Measurements from ENCODE around the gene HHATL. TPM values are rescaled to one million over a fixed set of nuclear protein-coding genes. Genes with fewer than 3 reads are reported as not detected.

The HHATL gene
- total RNA-seq, 1 donor from 2014 or later = not detected

DNA sequence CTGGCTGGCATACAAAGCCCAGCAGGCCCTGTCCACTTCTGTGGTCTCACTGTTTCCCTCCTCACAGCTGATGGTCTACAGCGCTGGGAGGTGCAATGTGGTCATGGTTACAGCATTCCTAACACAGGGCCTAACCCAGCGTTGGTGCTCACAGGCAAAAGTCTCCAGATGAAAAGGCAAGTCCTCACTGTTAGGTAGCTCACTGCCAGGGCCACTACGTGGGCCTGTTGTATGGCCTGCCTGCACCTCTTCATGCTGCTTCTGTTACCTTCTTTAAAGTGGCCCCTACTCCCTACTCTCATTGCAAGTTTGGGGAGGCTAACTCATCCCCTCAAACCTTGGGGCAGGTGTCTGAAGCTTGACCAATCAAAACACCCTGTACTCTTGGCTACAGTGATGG is 39.2 kb upstream of the HHATL start:
- Mint-ChIP-seq H3K27ac (ENCODE audit: unreplicated experiment) (no peak overlapping the region), H3K36me3 (ENCODE audit: low read depth, unreplicated experiment) (no peaks in the 10 kb centered on the region), H3K27me3 (ENCODE audit: low read depth, unreplicated experiment) (peaks cover 9% of the 10 kb centered on the region), H3K4me1 (ENCODE audit: low read depth, unreplicated experiment) (no peaks in the 10 kb centered on the region), H3K4me3 (ENCODE audit: unreplicated experiment) (no peak overlapping the region), H3K9me3 (ENCODE audit: unreplicated experiment) (peaks cover 8% of the 10 kb centered on the region)
- no peaks in the 10 kb centered on the region for H3K27me3 ChIP-seq (ENCODE audit: insufficient read depth, low read length)
- H3K4me3 ChIP-seq (ENCODE audit: insufficient read depth, low read depth, low read length) = no peak overlapping the region
- H3K79me2 ChIP-seq (ENCODE audit: insufficient read depth, low read length) = no peaks in the 10 kb centered on the region
- H3K36me3 ChIP-seq (ENCODE audit: insufficient read depth, low read length) = no peaks in the 10 kb centered on the region
- H3K9me3 ChIP-seq (ENCODE audit: insufficient read depth, low read depth, low read length) = no peaks in the 10 kb centered on the region
- no peaks in the 10 kb centered on the region for H3K4me1 ChIP-seq (ENCODE audit: insufficient read depth, low read length)
- DNase-seq (ENCODE audit: low read depth) (no peak), FAIRE-seq (no peak)
- H3K27ac ChIP-seq (ENCODE audit: low read depth, low read length) = no peak overlapping the region
- H2AFZ ChIP-seq (ENCODE audit: low read depth, low read length) = no peak overlapping the region
- no peaks in the 10 kb centered on the region for H4K20me1 ChIP-seq (ENCODE audit: insufficient read depth, low read length)
- no peak overlapping the region for H3K9ac ChIP-seq (ENCODE audit: low read length)
- TF ChIP-seq EZH2 (IDR thresholded peaks at IDR 0.05; ENCODE audit: insufficient read depth, low read length) = no peak
- TF ChIP-seq, protein P1, sequence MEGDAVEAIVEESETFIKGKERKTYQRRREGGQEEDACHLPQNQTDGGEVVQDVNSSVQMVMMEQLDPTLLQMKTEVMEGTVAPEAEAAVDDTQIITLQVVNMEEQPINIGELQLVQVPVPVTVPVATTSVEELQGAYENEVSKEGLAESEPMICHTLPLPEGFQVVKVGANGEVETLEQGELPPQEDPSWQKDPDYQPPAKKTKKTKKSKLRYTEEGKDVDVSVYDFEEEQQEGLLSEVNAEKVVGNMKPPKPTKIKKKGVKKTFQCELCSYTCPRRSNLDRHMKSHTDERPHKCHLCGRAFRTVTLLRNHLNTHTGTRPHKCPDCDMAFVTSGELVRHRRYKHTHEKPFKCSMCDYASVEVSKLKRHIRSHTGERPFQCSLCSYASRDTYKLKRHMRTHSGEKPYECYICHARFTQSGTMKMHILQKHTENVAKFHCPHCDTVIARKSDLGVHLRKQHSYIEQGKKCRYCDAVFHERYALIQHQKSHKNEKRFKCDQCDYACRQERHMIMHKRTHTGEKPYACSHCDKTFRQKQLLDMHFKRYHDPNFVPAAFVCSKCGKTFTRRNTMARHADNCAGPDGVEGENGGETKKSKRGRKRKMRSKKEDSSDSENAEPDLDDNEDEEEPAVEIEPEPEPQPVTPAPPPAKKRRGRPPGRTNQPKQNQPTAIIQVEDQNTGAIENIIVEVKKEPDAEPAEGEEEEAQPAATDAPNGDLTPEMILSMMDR (IDR thresholded peaks at IDR 0.05; ENCODE audit: insufficient read depth, low read depth, low read length) = no peak
- no peak overlapping the region for H3K4me2 ChIP-seq (ENCODE audit: low read length)

DNA sequence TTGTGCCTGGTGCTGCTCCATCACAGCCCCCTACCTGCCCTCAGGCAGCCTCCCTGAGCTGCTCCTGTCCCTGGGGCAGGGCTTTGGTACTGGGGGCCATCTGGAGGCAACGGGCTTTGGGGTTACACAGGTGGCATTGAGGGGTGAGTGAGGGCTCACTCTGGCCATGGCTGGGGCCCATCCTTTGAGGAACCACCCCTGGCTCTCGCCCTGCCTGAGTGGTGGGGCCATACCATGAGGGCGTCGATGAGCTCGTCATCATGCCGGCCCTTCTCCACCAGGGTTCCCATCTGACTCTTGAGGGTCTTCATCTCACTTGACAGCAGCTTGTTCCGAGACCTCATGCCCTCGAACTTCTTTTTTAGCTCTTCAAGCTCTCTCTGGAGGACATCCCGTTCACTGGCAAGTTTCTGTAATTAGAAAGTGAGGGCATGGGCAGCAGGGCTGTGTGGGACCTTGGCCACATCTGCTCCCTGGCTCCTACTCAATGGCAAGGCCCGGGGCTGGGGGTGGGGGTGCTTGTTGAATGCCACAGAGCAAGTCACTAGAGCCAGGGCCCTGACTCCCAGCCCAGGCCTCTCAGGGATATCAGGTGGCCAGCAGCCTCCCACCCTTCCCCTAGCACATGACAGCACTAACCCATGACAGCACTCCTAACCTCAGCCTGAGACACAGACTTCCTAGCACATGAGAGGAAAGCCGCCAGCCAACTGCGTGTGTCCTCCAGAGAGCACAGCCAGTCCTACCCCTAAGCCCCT is 37.0 kb upstream of the HHATL start:
- Histone ChIP-seq H4K20me1 (ENCODE audit: insufficient read depth, low read length) (no peaks in the 10 kb centered on the region), H3K79me2 (ENCODE audit: insufficient read depth, low read length) (no peaks in the 10 kb centered on the region), H3K9me3 (ENCODE audit: insufficient read depth, low read depth, low read length) (no peaks in the 10 kb centered on the region), H3K4me1 (ENCODE audit: insufficient read depth, low read length) (no peaks in the 10 kb centered on the region), H3K27me3 (ENCODE audit: insufficient read depth, low read length) (no peaks in the 10 kb centered on the region), H3K4me3 (ENCODE audit: insufficient read depth, low read depth, low read length) (no peak overlapping the region), H3K36me3 (ENCODE audit: insufficient read depth, low read length) (no peaks in the 10 kb centered on the region), H3K4me2 (ENCODE audit: low read length) (no peak overlapping the region), H3K27ac (ENCODE audit: low read depth, low read length) (no peak overlapping the region), H3K9ac (ENCODE audit: low read length) (no peak overlapping the region), H2AFZ (ENCODE audit: low read depth, low read length) (no peak overlapping the region)
- Mint-ChIP-seq H3K9me3 (ENCODE audit: unreplicated experiment) (peaks cover 9% of the 10 kb centered on the region), H3K27me3 (ENCODE audit: low read depth, unreplicated experiment) (peaks cover 17% of the 10 kb centered on the region), H3K4me3 (ENCODE audit: unreplicated experiment) (no peak overlapping the region), H3K36me3 (ENCODE audit: low read depth, unreplicated experiment) (no peaks in the 10 kb centered on the region), H3K4me1 (ENCODE audit: low read depth, unreplicated experiment) (no peaks in the 10 kb centered on the region), H3K27ac (ENCODE audit: unreplicated experiment) (no peak overlapping the region)
- DNase-seq (ENCODE audit: low read depth) (no peak), FAIRE-seq (no peak)
- no peak for TF ChIP-seq EZH2 (IDR thresholded peaks at IDR 0.05; ENCODE audit: insufficient read depth, low read length)
- TF ChIP-seq, protein P1 (IDR thresholded peaks at IDR 0.05; ENCODE audit: insufficient read depth, low read depth, low read length) = no peak

DNA sequence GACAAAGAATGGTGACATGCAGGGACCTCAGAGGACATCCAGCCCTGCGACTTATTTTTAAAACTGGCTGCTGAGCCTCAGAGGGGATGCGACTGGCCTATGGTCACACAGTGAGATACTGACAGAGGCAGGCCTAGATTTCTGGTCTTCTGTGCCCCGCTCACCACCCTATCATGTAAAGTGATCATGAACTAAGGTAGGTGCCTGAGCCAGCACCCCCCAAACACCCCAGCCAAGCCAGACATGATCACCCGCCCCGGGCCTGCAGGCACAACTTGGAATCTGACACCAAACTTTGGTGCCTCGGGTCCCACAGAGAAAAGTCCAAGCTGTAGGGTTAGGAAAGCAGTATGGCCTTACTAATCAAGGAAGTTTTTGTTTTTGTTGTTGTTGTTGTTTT is 33.9 kb upstream of the HHATL start:
- H3K9me3 ChIP-seq (ENCODE audit: insufficient read depth, low read depth, low read length) = no peaks in the 10 kb centered on the region
- no peaks in the 10 kb centered on the region for H3K36me3 ChIP-seq (ENCODE audit: insufficient read depth, low read length)
- H3K4me2 ChIP-seq (ENCODE audit: low read length) = no peak overlapping the region
- H3K9ac ChIP-seq (ENCODE audit: low read length) = no peak overlapping the region
- TF ChIP-seq, protein P1 (IDR thresholded peaks at IDR 0.05; ENCODE audit: insufficient read depth, low read depth, low read length) = no peak
- TF ChIP-seq EZH2 (IDR thresholded peaks at IDR 0.05; ENCODE audit: insufficient read depth, low read length) = no peak
- no peaks in the 10 kb centered on the region for H3K36me3 Mint-ChIP-seq (ENCODE audit: low read depth, unreplicated experiment)
- FAIRE-seq (no peak), DNase-seq (ENCODE audit: low read depth) (no peak)
- H2AFZ ChIP-seq (ENCODE audit: low read depth, low read length) = no peak overlapping the region
- no peak overlapping the region for H3K4me3 Mint-ChIP-seq (ENCODE audit: unreplicated experiment)
- H3K79me2 ChIP-seq (ENCODE audit: insufficient read depth, low read length) = no peaks in the 10 kb centered on the region
- no peaks in the 10 kb centered on the region for H3K27me3 ChIP-seq (ENCODE audit: insufficient read depth, low read length)
- no peaks in the 10 kb centered on the region for H3K4me1 ChIP-seq (ENCODE audit: insufficient read depth, low read length)
- H3K27ac Mint-ChIP-seq (ENCODE audit: unreplicated experiment) = no peak overlapping the region
- no peak overlapping the region for H3K4me3 ChIP-seq (ENCODE audit: insufficient read depth, low read depth, low read length)
- H3K27me3 Mint-ChIP-seq (ENCODE audit: low read depth, unreplicated experiment) = peaks cover 14% of the 10 kb centered on the region
- H3K4me1 Mint-ChIP-seq (ENCODE audit: low read depth, unreplicated experiment) = no peaks in the 10 kb centered on the region
- H3K9me3 Mint-ChIP-seq (ENCODE audit: unreplicated experiment) = peaks cover 9% of the 10 kb centered on the region
- H3K27ac ChIP-seq (ENCODE audit: low read depth, low read length) = no peak overlapping the region
- H4K20me1 ChIP-seq (ENCODE audit: insufficient read depth, low read length) = no peaks in the 10 kb centered on the region
